ENCODE data around the gene FMNL2.

FMNL2 gene

DNA sequence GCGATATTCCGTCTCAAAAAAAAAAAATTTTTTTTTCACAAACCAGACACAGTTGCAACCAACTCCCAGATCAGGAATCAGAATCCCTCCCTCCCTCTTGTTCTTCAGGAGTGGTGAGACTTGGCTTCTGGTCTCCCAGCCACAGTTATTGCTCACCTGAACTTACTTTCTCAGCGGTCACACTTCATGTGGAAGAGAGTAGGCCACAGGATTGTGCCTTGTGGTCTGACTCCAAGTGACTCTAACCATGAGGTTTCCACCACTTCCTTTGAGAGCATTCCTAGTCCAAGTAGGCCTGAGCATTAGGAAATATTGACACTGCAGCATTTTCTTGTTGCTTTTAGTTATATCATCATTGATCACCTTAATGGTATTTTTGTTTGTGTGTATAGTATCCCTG is 12.1 kb downstream of the FMNL2 start (continued):
- TF ChIP-seq ZSCAN30 (tag by site-specific recombination; IDR thresholded peaks at IDR 0.05) = no peak

DNA sequence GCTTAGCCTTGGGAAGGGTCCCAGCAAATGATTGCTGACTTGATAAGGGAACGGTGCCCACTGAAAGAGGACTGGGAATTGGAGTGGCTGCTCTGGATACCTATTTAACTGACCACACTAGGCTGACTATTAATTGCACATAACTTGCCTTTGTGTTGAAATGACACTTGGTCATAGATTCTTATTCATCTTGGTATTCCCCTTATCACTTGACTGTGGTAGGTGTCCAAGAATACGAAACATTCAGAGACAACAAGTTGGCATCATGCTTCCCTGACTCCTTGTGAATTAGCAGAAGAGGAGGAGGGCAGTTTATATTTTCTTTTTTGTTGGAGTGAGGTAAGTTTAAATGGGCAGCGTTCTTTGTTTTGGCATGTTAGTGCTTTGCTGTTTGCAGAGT is 13.4 kb downstream of the FMNL2 start:
- peaks cover 0 to 4% of the 10 kb centered on the region in 2 experiments; a peak in 2 of 3 replicates for H3K36me3 ChIP-seq (ENCODE audit: control insufficient read depth in 2 of 2, insufficient read depth in 1 of 2, low read length in 2 of 2)
- H3K27ac ChIP-seq (ENCODE audit: extremely low read depth, low read depth, low read length) = no peak overlapping the region
- CTCF ChIA-PET = no interaction called here
- no peaks in the 10 kb centered on the region for H3K4me1 ChIP-seq (ENCODE audit: control insufficient read depth, insufficient read depth, low read length)
- no peaks in the 10 kb centered on the region for H3K9me3 ChIP-seq (ENCODE audit: control insufficient read depth, insufficient read depth, low read depth, low read length)
- TF ChIP-seq, protein P1, sequence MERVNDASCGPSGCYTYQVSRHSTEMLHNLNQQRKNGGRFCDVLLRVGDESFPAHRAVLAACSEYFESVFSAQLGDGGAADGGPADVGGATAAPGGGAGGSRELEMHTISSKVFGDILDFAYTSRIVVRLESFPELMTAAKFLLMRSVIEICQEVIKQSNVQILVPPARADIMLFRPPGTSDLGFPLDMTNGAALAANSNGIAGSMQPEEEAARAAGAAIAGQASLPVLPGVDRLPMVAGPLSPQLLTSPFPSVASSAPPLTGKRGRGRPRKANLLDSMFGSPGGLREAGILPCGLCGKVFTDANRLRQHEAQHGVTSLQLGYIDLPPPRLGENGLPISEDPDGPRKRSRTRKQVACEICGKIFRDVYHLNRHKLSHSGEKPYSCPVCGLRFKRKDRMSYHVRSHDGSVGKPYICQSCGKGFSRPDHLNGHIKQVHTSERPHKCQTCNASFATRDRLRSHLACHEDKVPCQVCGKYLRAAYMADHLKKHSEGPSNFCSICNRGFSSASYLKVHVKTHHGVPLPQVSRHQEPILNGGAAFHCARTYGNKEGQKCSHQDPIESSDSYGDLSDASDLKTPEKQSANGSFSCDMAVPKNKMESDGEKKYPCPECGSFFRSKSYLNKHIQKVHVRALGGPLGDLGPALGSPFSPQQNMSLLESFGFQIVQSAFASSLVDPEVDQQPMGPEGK (tag by site-specific recombination; IDR thresholded peaks at IDR 0.05) = no peak
- no peak for TF ChIP-seq ZNF366 (tag by site-specific recombination; conservative IDR thresholded peaks at IDR 0.05)
- no peak for TF ChIP-seq ZNF10 (tag by site-specific recombination; IDR thresholded peaks at IDR 0.05)
- TF ChIP-seq ZFP41 (tag by site-specific recombination; IDR thresholded peaks at IDR 0.05; ENCODE audit: borderline replicate concordance) = no peak
- TF ChIP-seq, protein P2, sequence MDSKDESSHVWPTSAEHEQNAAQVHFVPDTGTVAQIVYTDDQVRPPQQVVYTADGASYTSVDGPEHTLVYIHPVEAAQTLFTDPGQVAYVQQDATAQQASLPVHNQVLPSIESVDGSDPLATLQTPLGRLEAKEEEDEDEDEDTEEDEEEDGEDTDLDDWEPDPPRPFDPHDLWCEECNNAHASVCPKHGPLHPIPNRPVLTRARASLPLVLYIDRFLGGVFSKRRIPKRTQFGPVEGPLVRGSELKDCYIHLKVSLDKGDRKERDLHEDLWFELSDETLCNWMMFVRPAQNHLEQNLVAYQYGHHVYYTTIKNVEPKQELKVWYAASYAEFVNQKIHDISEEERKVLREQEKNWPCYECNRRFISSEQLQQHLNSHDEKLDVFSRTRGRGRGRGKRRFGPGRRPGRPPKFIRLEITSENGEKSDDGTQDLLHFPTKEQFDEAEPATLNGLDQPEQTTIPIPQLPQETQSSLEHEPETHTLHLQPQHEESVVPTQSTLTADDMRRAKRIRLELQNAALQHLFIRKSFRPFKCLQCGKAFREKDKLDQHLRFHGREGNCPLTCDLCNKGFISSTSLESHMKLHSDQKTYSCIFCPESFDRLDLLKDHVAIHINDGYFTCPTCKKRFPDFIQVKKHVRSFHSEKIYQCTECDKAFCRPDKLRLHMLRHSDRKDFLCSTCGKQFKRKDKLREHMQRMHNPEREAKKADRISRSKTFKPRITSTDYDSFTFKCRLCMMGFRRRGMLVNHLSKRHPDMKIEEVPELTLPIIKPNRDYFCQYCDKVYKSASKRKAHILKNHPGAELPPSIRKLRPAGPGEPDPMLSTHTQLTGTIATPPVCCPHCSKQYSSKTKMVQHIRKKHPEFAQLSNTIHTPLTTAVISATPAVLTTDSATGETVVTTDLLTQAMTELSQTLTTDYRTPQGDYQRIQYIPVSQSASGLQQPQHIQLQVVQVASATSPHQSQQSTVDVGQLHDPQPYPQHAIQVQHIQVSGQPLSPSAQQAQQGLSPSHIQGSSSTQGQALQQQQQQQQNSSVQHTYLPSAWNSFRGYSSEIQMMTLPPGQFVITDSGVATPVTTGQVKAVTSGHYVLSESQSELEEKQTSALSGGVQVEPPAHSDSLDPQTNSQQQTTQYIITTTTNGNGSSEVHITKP (tag by site-specific recombination; IDR thresholded peaks at IDR 0.05) = no peak
- TF ChIP-seq, protein P3, sequence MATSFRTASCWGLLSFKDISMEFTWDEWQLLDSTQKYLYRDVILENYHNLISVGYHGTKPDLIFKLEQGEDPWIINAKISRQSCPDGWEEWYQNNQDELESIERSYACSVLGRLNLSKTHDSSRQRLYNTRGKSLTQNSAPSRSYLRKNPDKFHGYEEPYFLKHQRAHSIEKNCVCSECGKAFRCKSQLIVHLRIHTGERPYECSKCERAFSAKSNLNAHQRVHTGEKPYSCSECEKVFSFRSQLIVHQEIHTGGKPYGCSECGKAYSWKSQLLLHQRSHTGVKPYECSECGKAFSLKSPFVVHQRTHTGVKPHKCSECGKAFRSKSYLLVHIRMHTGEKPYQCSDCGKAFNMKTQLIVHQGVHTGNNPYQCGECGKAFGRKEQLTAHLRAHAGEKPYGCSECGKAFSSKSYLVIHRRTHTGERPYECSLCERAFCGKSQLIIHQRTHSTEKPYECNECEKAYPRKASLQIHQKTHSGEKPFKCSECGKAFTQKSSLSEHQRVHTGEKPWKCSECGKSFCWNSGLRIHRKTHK (tag by site-specific recombination; IDR thresholded peaks at IDR 0.05) = no peak
- TF ChIP-seq ZNF791 (tag by site-specific recombination; IDR thresholded peaks at IDR 0.05) = no peak
- no peak for TF ChIP-seq ZNF623 (tag by site-specific recombination; IDR thresholded peaks at IDR 0.05)
- TF ChIP-seq KLF8 (tag by site-specific recombination; IDR thresholded peaks at IDR 0.05) = no peak
- TF ChIP-seq, protein P4, sequence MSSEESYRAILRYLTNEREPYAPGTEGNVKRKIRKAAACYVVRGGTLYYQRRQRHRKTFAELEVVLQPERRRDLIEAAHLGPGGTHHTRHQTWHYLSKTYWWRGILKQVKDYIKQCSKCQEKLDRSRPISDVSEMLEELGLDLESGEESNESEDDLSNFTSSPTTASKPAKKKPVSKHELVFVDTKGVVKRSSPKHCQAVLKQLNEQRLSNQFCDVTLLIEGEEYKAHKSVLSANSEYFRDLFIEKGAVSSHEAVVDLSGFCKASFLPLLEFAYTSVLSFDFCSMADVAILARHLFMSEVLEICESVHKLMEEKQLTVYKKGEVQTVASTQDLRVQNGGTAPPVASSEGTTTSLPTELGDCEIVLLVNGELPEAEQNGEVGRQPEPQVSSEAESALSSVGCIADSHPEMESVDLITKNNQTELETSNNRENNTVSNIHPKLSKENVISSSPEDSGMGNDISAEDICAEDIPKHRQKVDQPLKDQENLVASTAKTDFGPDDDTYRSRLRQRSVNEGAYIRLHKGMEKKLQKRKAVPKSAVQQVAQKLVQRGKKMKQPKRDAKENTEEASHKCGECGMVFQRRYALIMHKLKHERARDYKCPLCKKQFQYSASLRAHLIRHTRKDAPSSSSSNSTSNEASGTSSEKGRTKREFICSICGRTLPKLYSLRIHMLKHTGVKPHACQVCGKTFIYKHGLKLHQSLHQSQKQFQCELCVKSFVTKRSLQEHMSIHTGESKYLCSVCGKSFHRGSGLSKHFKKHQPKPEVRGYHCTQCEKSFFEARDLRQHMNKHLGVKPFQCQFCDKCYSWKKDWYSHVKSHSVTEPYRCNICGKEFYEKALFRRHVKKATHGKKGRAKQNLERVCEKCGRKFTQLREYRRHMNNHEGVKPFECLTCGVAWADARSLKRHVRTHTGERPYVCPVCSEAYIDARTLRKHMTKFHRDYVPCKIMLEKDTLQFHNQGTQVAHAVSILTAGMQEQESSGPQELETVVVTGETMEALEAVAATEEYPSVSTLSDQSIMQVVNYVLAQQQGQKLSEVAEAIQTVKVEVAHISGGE (tag by site-specific recombination; conservative IDR thresholded peaks at IDR 0.05; ENCODE audit: low read depth) = no peak
- no peak for TF ChIP-seq ZNF37A (tag by site-specific recombination; IDR thresholded peaks at IDR 0.05)
- TF ChIP-seq SETDB1 (IDR thresholded peaks at IDR 0.05; ENCODE audit: insufficient read length, low read length) = no peak
- TF ChIP-seq, protein P5, sequence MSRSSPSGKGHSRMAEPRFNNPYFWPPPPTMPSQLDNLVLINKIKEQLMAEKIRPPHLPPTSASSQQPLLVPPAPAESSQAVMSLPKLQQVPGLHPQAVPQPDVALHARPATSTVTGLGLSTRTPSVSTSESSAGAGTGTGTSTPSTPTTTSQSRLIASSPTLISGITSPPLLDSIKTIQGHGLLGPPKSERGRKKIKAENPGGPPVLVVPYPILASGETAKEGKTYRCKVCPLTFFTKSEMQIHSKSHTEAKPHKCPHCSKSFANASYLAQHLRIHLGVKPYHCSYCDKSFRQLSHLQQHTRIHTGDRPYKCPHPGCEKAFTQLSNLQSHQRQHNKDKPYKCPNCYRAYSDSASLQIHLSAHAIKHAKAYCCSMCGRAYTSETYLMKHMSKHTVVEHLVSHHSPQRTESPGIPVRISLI (tag by site-specific recombination; IDR thresholded peaks at IDR 0.05) = no peak
- TF ChIP-seq KLF9 (tag by site-specific recombination; IDR thresholded peaks at IDR 0.05; ENCODE audit: low read depth) = no peak
- TF ChIP-seq MZF1 (tag by site-specific recombination; IDR thresholded peaks at IDR 0.05; ENCODE audit: borderline replicate concordance) = no peak
- TF ChIP-seq BCL11A (tag by site-specific recombination; IDR thresholded peaks at IDR 0.05; ENCODE audit: low read depth) = no peak
- no peak for TF ChIP-seq ZNF292 (tag by site-specific recombination; IDR thresholded peaks at IDR 0.05; ENCODE audit: borderline replicate concordance, low read depth)
- no peak for TF ChIP-seq ZNF112 (tag by site-specific recombination; IDR thresholded peaks at IDR 0.05)
- no peak overlapping the region for H3K4me3 ChIP-seq (ENCODE audit: low read depth, low read length)
- POLR2A ChIA-PET = interaction anchor here (0.6 kb wide), 1 partner anchor 28 kb away, joined by 3 read pairs; no protein-coding TSS in a partner anchor

Data from HEK293 (cell line).